ENCODE data around the gene FGF3. TPM values are rescaled to one million over a fixed set of nuclear protein-coding genes. Genes with fewer than 3 reads are reported as not detected.

FGF3 gene
- total and polyA plus RNA-seq, 9 of the 15 experiments (the other 6 are each of a cell fraction or from before 2014, with no cell fraction given): not detected

GRCh38 chr11:69834251-69834650 lies 15.0 kb upstream of the FGF3 start (continued):
- TF ChIP-seq, protein P1, sequence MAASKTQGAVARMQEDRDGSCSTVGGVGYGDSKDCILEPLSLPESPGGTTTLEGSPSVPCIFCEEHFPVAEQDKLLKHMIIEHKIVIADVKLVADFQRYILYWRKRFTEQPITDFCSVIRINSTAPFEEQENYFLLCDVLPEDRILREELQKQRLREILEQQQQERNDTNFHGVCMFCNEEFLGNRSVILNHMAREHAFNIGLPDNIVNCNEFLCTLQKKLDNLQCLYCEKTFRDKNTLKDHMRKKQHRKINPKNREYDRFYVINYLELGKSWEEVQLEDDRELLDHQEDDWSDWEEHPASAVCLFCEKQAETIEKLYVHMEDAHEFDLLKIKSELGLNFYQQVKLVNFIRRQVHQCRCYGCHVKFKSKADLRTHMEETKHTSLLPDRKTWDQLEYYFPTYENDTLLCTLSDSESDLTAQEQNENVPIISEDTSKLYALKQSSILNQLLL (CRISPR knock-in tag; IDR thresholded peaks at IDR 0.05; ENCODE audit: borderline replicate concordance): no peak
- no peak for TF ChIP-seq EP400 (IDR thresholded peaks at IDR 0.05)
- no peak for TF ChIP-seq POLR3G (IDR thresholded peaks at IDR 0.05; ENCODE audit: extremely low read depth, insufficient read length, insufficient replicate concordance)
- no peak for TF ChIP-seq BCL6 (CRISPR knock-in tag; IDR thresholded peaks at IDR 0.05)
- TF ChIP-seq E2F3 (CRISPR knock-in tag; IDR thresholded peaks at IDR 0.05): no peak

GRCh38 chr11:69832561-69833413 lies 13.6 kb upstream of the FGF3 start:
- CTCF ChIA-PET (ENCODE audit: low intra/inter-chr PET ratio): no interaction called here
- TF ChIP-seq RCOR1 (IDR thresholded peaks at IDR 0.05; ENCODE audit: borderline replicate concordance in 1 of 2, low read depth in 2 of 2, low read length in 2 of 2): no peak
- no peak for TF ChIP-seq RAD51 (IDR thresholded peaks at IDR 0.05; ENCODE audit: borderline replicate concordance, low read depth)
- no peak for TF ChIP-seq NR4A1 (CRISPR knock-in tag; IDR thresholded peaks at IDR 0.05)
- TF ChIP-seq NR4A1 (tag; IDR thresholded peaks at IDR 0.05): no peak
- TF ChIP-seq, protein P2, sequence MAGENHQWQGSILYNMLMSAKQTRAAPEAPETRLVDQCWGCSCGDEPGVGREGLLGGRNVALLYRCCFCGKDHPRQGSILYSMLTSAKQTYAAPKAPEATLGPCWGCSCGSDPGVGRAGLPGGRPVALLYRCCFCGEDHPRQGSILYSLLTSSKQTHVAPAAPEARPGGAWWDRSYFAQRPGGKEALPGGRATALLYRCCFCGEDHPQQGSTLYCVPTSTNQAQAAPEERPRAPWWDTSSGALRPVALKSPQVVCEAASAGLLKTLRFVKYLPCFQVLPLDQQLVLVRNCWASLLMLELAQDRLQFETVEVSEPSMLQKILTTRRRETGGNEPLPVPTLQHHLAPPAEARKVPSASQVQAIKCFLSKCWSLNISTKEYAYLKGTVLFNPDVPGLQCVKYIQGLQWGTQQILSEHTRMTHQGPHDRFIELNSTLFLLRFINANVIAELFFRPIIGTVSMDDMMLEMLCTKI (IDR thresholded peaks at IDR 0.05; ENCODE audit: partially characterized antibody): no peak
- no peak for TF ChIP-seq SFPQ (IDR thresholded peaks at IDR 0.05; ENCODE audit: low read depth, low read length)
- no peak for TF ChIP-seq JUN (IDR thresholded peaks at IDR 0.05; ENCODE audit: borderline replicate concordance, low read depth, low read length)
- TF ChIP-seq JUN (CRISPR knock-in tag; IDR thresholded peaks at IDR 0.05; ENCODE audit: borderline replicate concordance): no peak
- TF ChIP-seq CBFA2T3 (IDR thresholded peaks at IDR 0.05): no peak

More at GRCh38 chr11:69832561-69833413, 13.6 kb upstream of the FGF3 start:
- ATAC-seq: no peak
- in situ Hi-C loops (cut with MboI): no loop called here
- Histone ChIP-seq H3K9ac (ENCODE audit: insufficient read depth in 1 of 2, low read depth in 2 of 2, low read length in 2 of 2) (no peak overlapping the region), H4K20me1 (replicated peaks; ENCODE audit: control insufficient read depth, insufficient read depth, low read length) (peaks cover 10% of the 10 kb centered on the region; the same call in 1 of the 2 replicates), H3K9me1 (ENCODE audit: control insufficient read depth, insufficient read depth, low read length) (no peaks in the 10 kb centered on the region), H3K27ac (ENCODE audit: extremely low read depth, low read depth, low read length) (no peak overlapping the region), H3K36me3 (ENCODE audit: control insufficient read depth, insufficient read depth, low read length) (no peaks in the 10 kb centered on the region), H3K4me3 (no peak overlapping the region), H3K4me1 (replicated peaks in 1 of 2; ENCODE audit: control insufficient read depth in 2 of 2, insufficient read depth in 2 of 2, low read length in 2 of 2) (peaks cover 0 to 8% of the 10 kb centered on the region in 2 experiments; a peak in 1 of 5 replicates), H2AFZ (ENCODE audit: low read depth, low read length) (no peak overlapping the region), H3K9me3 (replicated peaks; ENCODE audit: control insufficient read depth, insufficient read depth, low read depth, low read length) (no peaks in the 10 kb centered on the region), H3K79me2 (ENCODE audit: control insufficient read depth, insufficient read depth, low read length) (no peaks in the 10 kb centered on the region), H3K4me2 (ENCODE audit: insufficient read depth, low read length) (no peak overlapping the region), H3K27me3 (ENCODE audit: control insufficient read depth in 2 of 2, insufficient read depth in 2 of 2, low read length in 2 of 2) (peaks cover 28 to 80% of the 10 kb centered on the region in 2 experiments)
- intact Hi-C loops (cut with micrococcal nuclease): no loop called here
- no peak for FAIRE-seq
- BruUV-seq (replicated peaks): no TSS peak
- WGBS (ENCODE audit: insufficient coverage, low coverage, missing lambda C conversion rate): 5% methylated on average over 20 of the region's 21 CpGs
- DNase-seq (ENCODE audit: extremely low read depth in 1 of 4, low spot score in 3 of 4): no peak
- POLR2A ChIA-PET: no interaction called here

Measured in K562 (cell line).